B cell (primary cell): Measurements from ENCODE around the gene NOS2. TPM values are rescaled to one million over a fixed set of nuclear protein-coding genes. Genes with fewer than 3 reads are reported as not detected.
A peak's percentile ranks its signal among the peaks of the same experiment; 100 is the strongest.

ENCODE experiments used
- ATAC-seq: fragments of 200-7000 bp; cut with Tn5 transposase; one replicate; pipeline ENCODE4 v1.10.0; 2021; ENCODE audit warnings: low read depth, mild to moderate bottlenecking, moderate number of reproducible peaks, moderate library complexity
- CTCF ChIA-PET: fragments of 350-600 bp; sonication (Branson Sonifier 250); formaldehyde crosslinking; loops from one replicate; lab custom pipeline; 2021; ENCODE audit warnings: antibody characterized with exemption, inconsistent platforms; lab: Charles Lee
- POLR2A ChIA-PET: fragments of 350-600 bp; sonication (Branson Sonifier 250); formaldehyde crosslinking; loops from one replicate; lab custom pipeline; 2021; ENCODE audit warnings: antibody characterized with exemption; lab: Charles Lee
- DNase-seq: peaks from one replicate; pipeline ENCODE4 v3.0.0; 2013
- H2AFZ ChIP-seq: 2 replicates; pipeline ENCODE4 v1.6.1; 2012; ENCODE audit warnings: mild to moderate bottlenecking, low read depth, low read length; ENCODE audit not compliant: insufficient read depth, poor library complexity, severe bottlenecking
- H3K27ac ChIP-seq, 2 donors: 1 replicate in 1 of 2; 2 replicates in 1 of 2; pipeline ENCODE4 v1.5.1; 2012 to 2013; ENCODE audit warnings: low read length in 2 of 2, mild to moderate bottlenecking in 2 of 2, moderate library complexity in 1 of 2
- H3K27me3 ChIP-seq, 4 experiments: fragments of 200-600 bp in 1 of 4; sonication (generic) in 1 of 4; replicated peaks in 1 of 4; 1 replicate in 2 of 4; 2 replicates in 2 of 4; pipeline versions ENCODE4 v1.6.1 to v1.7.0; 2013 to 2016; ENCODE audit warnings: low read length in 3 of 4, mild to moderate bottlenecking in 2 of 4, mixed read lengths in 1 of 4, moderate library complexity in 1 of 4; ENCODE audit not compliant: insufficient read depth in 4 of 4, control insufficient read depth in 3 of 4; ENCODE audit errors: control extremely low read depth in 1 of 4
- H3K36me3 ChIP-seq, 2 experiments: replicated peaks in 1 of 2; 1 replicate in 1 of 2; 2 replicates in 1 of 2; pipeline versions ENCODE4 v1.6.1 to v1.7.1; 2013; ENCODE audit warnings: low read length in 1 of 2; ENCODE audit not compliant: insufficient read depth in 2 of 2, control insufficient read depth in 1 of 2; ENCODE audit errors: control extremely low read depth in 1 of 2, extremely low read depth in 1 of 2
- H3K4me1 ChIP-seq, 2 donors: fragments of 200-600 bp in 1 of 2; sonication (generic) in 1 of 2; 1 replicate in 1 of 2; 2 replicates in 1 of 2; pipeline versions ENCODE4 v1.5.1 to v1.6.1; 2013 to 2017; ENCODE audit warnings: low read length in 2 of 2; ENCODE audit not compliant: control insufficient read depth in 2 of 2, insufficient read depth in 2 of 2
- H3K4me2 ChIP-seq: replicated peaks from 2 replicates; pipeline ENCODE3; 2012; ENCODE audit warnings: mild to moderate bottlenecking, low read depth, low read length; ENCODE audit not compliant: poor library complexity, severe bottlenecking
- H3K4me3 ChIP-seq, 5 experiments: fragments of 200-600 bp in 1 of 5; sonication (generic) in 1 of 5; 1 replicate in 3 of 5; 2 replicates in 2 of 5; pipeline versions ENCODE4 v1.5.1 to v1.7.0; 2011 to 2016; ENCODE audit warnings: low read length in 4 of 5, mild to moderate bottlenecking in 4 of 5, low read depth in 2 of 5, control low read depth in 1 of 5, moderate library complexity in 1 of 5; ENCODE audit not compliant: insufficient read depth in 1 of 5; ENCODE audit errors: control extremely low read depth in 1 of 5, extremely low read depth in 1 of 5
- H3K79me2 ChIP-seq: fragments of 200-600 bp; sonication (generic); one replicate; pipeline ENCODE4 v1.6.0; 2016; ENCODE audit warnings: low read length; ENCODE audit not compliant: control insufficient read depth, insufficient read depth
- H3K9ac ChIP-seq: fragments of 200-600 bp; sonication (generic); 2 replicates; pipeline ENCODE4 v1.6.1; 2017; ENCODE audit warnings: mild to moderate bottlenecking, low read length, moderate library complexity
- H3K9me3 ChIP-seq, 3 donors: one replicate each; pipeline versions ENCODE4 v1.6.1 to v1.7.1; 2013; ENCODE audit warnings: low read length in 2 of 3; ENCODE audit not compliant: control insufficient read depth in 2 of 3, insufficient read depth in 1 of 3; ENCODE audit errors: control extremely low read depth in 1 of 3
- H4K20me1 ChIP-seq: 2 replicates; pipeline ENCODE4 v1.6.0; 2012; ENCODE audit warnings: mild to moderate bottlenecking, low read length; ENCODE audit not compliant: insufficient read depth, control insufficient read depth, poor library complexity, severe bottlenecking
- H3K27ac Mint-ChIP-seq: one replicate; pipeline ENCODE4 v1.8.0; 2021; ENCODE audit warnings: mixed read lengths
- H3K27me3 Mint-ChIP-seq: one replicate; pipeline ENCODE4 v1.8.0; 2021; ENCODE audit warnings: mixed read lengths
- H3K4me1 Mint-ChIP-seq: one replicate; pipeline ENCODE4 v1.8.0; 2021; ENCODE audit warnings: mixed read lengths
- H3K4me3 Mint-ChIP-seq: one replicate; pipeline ENCODE4 v1.8.0; 2021; ENCODE audit warnings: mixed read lengths
- H3K9me3 Mint-ChIP-seq: one replicate; pipeline ENCODE4 v1.8.0; 2022; ENCODE audit warnings: mixed read lengths; ENCODE audit not compliant: insufficient read depth
- CTCF ChIP-seq: fragments of 200-600 bp; IDR thresholded peaks from one replicate; pipeline ENCODE4 v1.8.0; 2022; ENCODE audit warnings: antibody characterized with exemption, mild to moderate bottlenecking
- EZH2 ChIP-seq: IDR thresholded peaks from 2 replicates; pipeline ENCODE4 v1.6.1; 2012; ENCODE audit warnings: borderline replicate concordance, low read depth, mild to moderate bottlenecking, moderate library complexity, low read length; ENCODE audit not compliant: insufficient read depth, poor library complexity, severe bottlenecking
- WGBS: methylation state at CpG from one replicate; pipeline ENCODE4 v1.1.5; 2013; ENCODE audit warnings: missing lambda C conversion rate; ENCODE audit not compliant: insufficient coverage; 5-methylcytosine and 5-hydroxymethylcytosine counted together
- intact Hi-C: fragments of 100-400 bp; cut with micrococcal nuclease; formaldehyde crosslinking; loops from one replicate; pipeline ENCODE4 v1.10.0; 2022
- polyA plus RNA-seq: library from polyadenylated mRNA; depleted of rRNA; stranded (reverse); fragments of >200 nt; gene quantifications from 2 replicates; pipeline ENCODE4 v1.2.3, GENCODE V29; 2012
- total RNA-seq, 2 donors: library from RNA; stranded (reverse); fragments of 120-200 nt in 1 of 2; gene quantifications; 1 replicate in 1 of 2; 2 replicates in 1 of 2; pipeline versions ENCODE4 v1.2.3 to v1.2.4, GENCODE V29; 2013 to 2022

Gene NOS2
- total and polyA plus RNA-seq, 2 donors (not counting 1 experiment from before 2014, with no cell fraction given): 0.12 TPM

- intact Hi-C loops: loop anchor here (2.0 to 5.0 kb wide), 2 partner anchors 139 to 233 kb away; no protein-coding TSS in a partner anchor
- H4K20me1 ChIP-seq: no peaks in the 10 kb centered on the region
- Mint-ChIP-seq H3K27ac (peak overlapping the region; percentile 96), H3K4me3 (peak overlapping the region; percentile 82), H3K9me3 (no peaks in the 10 kb centered on the region), H3K4me1 (peaks cover 39% of the 10 kb centered on the region), H3K27me3 (no peaks in the 10 kb centered on the region)
- H3K79me2 ChIP-seq: no peaks in the 10 kb centered on the region
- WGBS: 44% methylated on average over 16 of the region's 17 CpGs
- TF ChIP-seq CTCF: no peak
- no peak for TF ChIP-seq EZH2
- DNase-seq: peak; percentile 83
- H3K4me1 ChIP-seq: peaks cover 26 to 47% of the 10 kb centered on the region in 2 donors
- no peaks in the 10 kb centered on the region for H3K27me3 ChIP-seq
- peak overlapping the region in 4 of 5 experiments; percentile 9 to 47 (median 26) for H3K4me3 ChIP-seq
- CTCF ChIA-PET: interaction anchor here (0.9 to 7.6 kb wide), 11 partner anchors 12 to 442 kb away, joined by 3 to 252 read pairs (median 6); partner anchors contain the start of gene LYRM9
- peak overlapping the region; percentile 75 for H3K4me2 ChIP-seq
- peak overlapping the region; percentile 52 for H3K9ac ChIP-seq
- peak overlapping the region; percentile 88 for H2AFZ ChIP-seq
- no peaks in the 10 kb centered on the region for H3K36me3 ChIP-seq
- POLR2A ChIA-PET: interaction anchor here (0.5 kb wide), 1 partner anchor 33 kb away, joined by 3 read pairs; no protein-coding TSS in a partner anchor
- ATAC-seq: peak; percentile 82
- peak overlapping the region; percentile 62 to 78 for H3K27ac ChIP-seq
- H3K9me3 ChIP-seq: no peaks in the 10 kb centered on the region
Measured at GRCh38 chr17:27807567-27808470, 7.5 kb upstream of the NOS2 start.
